Type B pancreatic cell (in vitro differentiated cells): ENCODE measurements around the gene SMYD1. TPM values are rescaled to one million over a fixed set of nuclear protein-coding genes. Genes with fewer than 3 reads are reported as not detected.

Source experiments
- DNase-seq: peaks from one replicate; pipeline ENCODE4 v3.0.0; 2021; ENCODE audit warnings: mixed read lengths; ENCODE audit not compliant: unreplicated experiment; ENCODE audit errors: extremely low spot score
- H3K27ac Mint-ChIP-seq: 2 replicates; pipeline ENCODE4 v1.8.0; 2021; ENCODE audit warnings: mild to moderate bottlenecking, mixed read lengths
- H3K27me3 Mint-ChIP-seq: 2 replicates; pipeline ENCODE4 v1.8.0; 2021; ENCODE audit warnings: mixed read lengths
- H3K36me3 Mint-ChIP-seq: 2 replicates; pipeline ENCODE4 v1.8.0; 2021; ENCODE audit warnings: mixed read lengths
- H3K4me1 Mint-ChIP-seq: one replicate; pipeline ENCODE4 v1.8.0; 2021; ENCODE audit warnings: mixed read lengths; ENCODE audit not compliant: unreplicated experiment
- H3K4me3 Mint-ChIP-seq: 2 replicates; pipeline ENCODE4 v1.8.0; 2021; ENCODE audit warnings: mild to moderate bottlenecking, mixed read lengths
- H3K9me3 Mint-ChIP-seq: 2 replicates; pipeline ENCODE4 v1.8.0; 2021; ENCODE audit warnings: mixed read lengths
- microRNA-seq: library from miRNA; unstranded; fragments of <30 nt; microRNA quantifications from one replicate; pipeline ENCODE4, GENCODE V29; 2020
- total RNA-seq: library from RNA; stranded (reverse); gene quantifications from 2 replicates; pipeline ENCODE4 v1.2.1, GENCODE V29; 2021; ENCODE audit warnings: low replicate concordance
- TF ChIP-seq, protein P1 (sequence below): fragments of 200-600 bp; sonication (generic); conservative IDR thresholded peaks from 2 replicates; pipeline ENCODE4 v1.5.0; 2021; ENCODE audit warnings: antibody characterized with exemption, mild to moderate bottlenecking

Gene SMYD1
- total RNA-seq, 1 donor from 2014 or later = 0.87 TPM

DNA sequence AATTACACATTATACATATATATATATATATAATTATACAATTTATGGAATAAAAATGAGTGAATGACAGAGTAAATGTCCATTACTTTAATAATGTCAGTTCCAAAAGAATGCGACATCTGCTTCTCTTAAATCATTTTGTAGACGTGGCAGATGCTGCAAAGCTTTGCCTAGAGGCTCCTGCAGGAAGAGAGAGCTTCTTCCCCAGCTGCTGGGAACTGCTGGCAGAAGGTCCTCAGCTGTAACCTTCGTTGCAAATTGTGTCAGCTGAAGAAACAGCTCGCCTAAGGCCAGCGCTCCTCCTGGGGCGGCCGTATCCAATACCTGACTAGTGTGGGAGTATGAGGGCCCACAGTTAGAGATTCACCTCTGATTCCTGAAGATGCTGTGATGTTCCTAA is 92.9 kb downstream of the SMYD1 start:
- Mint-ChIP-seq H3K27me3 (peaks cover 6% of the 10 kb centered on the region), H3K27ac (no peak overlapping the region), H3K36me3 (no peaks in the 10 kb centered on the region), H3K9me3 (no peaks in the 10 kb centered on the region), H3K4me3 (no peak overlapping the region), H3K4me1 (no peaks in the 10 kb centered on the region)
- TF ChIP-seq, protein P1, sequence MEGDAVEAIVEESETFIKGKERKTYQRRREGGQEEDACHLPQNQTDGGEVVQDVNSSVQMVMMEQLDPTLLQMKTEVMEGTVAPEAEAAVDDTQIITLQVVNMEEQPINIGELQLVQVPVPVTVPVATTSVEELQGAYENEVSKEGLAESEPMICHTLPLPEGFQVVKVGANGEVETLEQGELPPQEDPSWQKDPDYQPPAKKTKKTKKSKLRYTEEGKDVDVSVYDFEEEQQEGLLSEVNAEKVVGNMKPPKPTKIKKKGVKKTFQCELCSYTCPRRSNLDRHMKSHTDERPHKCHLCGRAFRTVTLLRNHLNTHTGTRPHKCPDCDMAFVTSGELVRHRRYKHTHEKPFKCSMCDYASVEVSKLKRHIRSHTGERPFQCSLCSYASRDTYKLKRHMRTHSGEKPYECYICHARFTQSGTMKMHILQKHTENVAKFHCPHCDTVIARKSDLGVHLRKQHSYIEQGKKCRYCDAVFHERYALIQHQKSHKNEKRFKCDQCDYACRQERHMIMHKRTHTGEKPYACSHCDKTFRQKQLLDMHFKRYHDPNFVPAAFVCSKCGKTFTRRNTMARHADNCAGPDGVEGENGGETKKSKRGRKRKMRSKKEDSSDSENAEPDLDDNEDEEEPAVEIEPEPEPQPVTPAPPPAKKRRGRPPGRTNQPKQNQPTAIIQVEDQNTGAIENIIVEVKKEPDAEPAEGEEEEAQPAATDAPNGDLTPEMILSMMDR = no peak
- no peak for DNase-seq

DNA sequence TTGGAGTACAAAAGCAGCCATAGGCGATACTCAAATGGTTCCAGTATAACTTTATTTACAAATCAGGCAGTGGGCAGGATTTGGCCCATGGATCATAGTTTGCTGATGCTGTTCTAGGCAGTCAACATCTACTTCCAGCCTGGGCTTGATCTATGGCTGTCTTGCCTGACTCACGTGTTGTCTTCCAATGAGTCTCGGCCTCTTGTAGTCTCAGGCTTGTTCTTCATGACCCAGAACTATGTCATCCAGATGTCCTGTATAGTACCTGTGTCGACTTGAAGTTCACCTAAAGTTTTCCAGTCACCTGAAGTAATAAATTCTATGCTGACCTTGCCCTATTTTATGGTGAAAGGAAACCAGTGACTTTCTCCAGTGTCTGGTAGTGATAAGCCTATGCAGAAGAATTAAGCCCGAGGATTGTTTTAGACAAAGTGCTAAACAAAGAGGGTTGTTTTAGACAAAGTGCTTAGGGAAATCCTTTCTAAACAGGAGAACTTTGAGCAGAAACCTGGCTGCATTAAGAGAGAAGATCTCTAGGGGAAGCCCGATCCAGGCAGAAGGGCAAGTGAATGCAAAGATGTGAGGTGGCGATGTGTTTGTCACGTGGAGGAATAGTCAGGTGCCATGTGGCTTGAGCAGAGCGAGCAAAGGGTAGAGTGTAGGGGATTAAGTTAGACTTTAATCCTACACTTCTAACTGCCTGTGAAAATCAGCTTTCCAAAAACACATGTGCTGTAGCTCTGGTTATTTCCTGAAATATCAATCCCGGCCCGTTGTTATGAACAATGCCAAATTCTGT is 94.0 kb downstream of the SMYD1 start:
- H3K9me3 Mint-ChIP-seq = no peaks in the 10 kb centered on the region
- H3K4me1 Mint-ChIP-seq = no peaks in the 10 kb centered on the region
- H3K27me3 Mint-ChIP-seq = peaks cover 6% of the 10 kb centered on the region
- no peak overlapping the region for H3K4me3 Mint-ChIP-seq
- TF ChIP-seq, protein P1 = no peak
- DNase-seq = no peak
- H3K27ac Mint-ChIP-seq = no peak overlapping the region
- H3K36me3 Mint-ChIP-seq = no peaks in the 10 kb centered on the region

Small RNA genes within 50 kb of the gene (microRNA-seq; reads per million reads assigned to microRNA genes)
- gene MIR4780 = not detected

Other genes with a start within 250 kb of the SMYD1 start
- gene RGPD2, start 242.0 kb upstream of the SMYD1 start, total RNA-seq = 7.5 and 11.3 TPM in 2 replicates
- 4.9 and 18.8 TPM in 2 replicates for gene RNU2-63P, start 51.3 kb upstream of the SMYD1 start, total RNA-seq
- 18.6 and 18.7 TPM in 2 replicates for gene KRCC1, start 12.0 kb upstream of the SMYD1 start, total RNA-seq
- 28.2 and 56.2 TPM in 2 replicates for gene FABP1, start 60.2 kb downstream of the SMYD1 start, total RNA-seq
- gene THNSL2, start 102.5 kb downstream of the SMYD1 start, total RNA-seq = 3.9 and 7.8 TPM in 2 replicates